ENCODE data around the gene CYP46A1.
"Not testable (repeated sequence)": the region's sequence is repeated elsewhere in the genome, so short reads cannot be mapped to it uniquely, and the experiment has no call there.

CYP46A1 gene

GRCh38 chr14:99758121-99758821, 74.2 kb downstream of the CYP46A1 start:
- Histone ChIP-seq H3K4me3 (ENCODE audit: low read depth, low read length) (no peak overlapping the region), H3K27me3 (ENCODE audit: control insufficient read depth, insufficient read depth, low read length) (no peaks in the 10 kb centered on the region), H3K9ac (ENCODE audit: low read depth, low read length) (peak overlapping the region; percentile 54), H3K4me1 (ENCODE audit: control insufficient read depth, insufficient read depth, low read length) (peaks cover 8% of the 10 kb centered on the region), H3K9me3 (ENCODE audit: control insufficient read depth, insufficient read depth, low read length) (no peaks in the 10 kb centered on the region), H3K36me3 (ENCODE audit: control insufficient read depth, insufficient read depth, low read length) (no peaks in the 10 kb centered on the region)

DNA sequence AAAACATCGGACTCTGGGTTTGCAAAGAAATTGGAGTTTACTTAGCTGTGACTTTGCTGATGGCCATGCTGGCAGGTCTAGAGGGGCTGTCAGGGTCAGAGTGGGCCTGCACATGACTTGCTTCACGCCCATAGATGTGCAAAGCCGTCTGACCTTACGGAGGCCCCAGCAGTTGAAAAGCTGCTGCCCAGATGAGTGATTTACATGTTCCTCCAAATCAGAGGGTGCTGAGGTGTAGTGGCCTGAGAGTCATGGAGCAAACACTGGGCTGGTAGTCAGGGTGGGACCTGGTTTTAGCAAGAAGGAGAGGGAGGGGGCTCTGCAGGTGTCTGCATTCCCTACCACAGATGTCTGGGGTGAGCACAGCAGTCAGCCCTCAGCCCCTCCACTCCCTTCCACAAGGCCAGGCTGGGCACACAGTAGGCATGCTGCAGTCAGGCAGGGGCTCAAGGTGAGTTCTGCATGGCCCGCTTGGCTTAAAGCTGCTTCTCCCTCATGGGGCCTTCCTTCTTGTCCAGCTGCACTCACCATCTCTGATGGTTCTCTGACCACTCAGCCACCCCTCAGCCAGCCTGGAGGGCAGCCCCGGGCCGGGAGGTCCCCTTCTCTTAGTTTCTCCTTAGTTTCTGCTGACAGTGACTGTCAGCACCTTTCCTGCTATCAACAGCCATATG, 74.9 kb downstream of the CYP46A1 start:
- Histone ChIP-seq H3K9me3 (ENCODE audit: control insufficient read depth, insufficient read depth, low read length) (no peaks in the 10 kb centered on the region), H3K4me3 (ENCODE audit: low read depth, low read length) (no peak overlapping the region), H3K36me3 (ENCODE audit: control insufficient read depth, insufficient read depth, low read length) (no peaks in the 10 kb centered on the region), H3K9ac (ENCODE audit: low read depth, low read length) (peak overlapping the region; percentile 54), H3K4me1 (ENCODE audit: control insufficient read depth, insufficient read depth, low read length) (peaks cover 8% of the 10 kb centered on the region), H3K27me3 (ENCODE audit: control insufficient read depth, insufficient read depth, low read length) (no peaks in the 10 kb centered on the region)

DNA sequence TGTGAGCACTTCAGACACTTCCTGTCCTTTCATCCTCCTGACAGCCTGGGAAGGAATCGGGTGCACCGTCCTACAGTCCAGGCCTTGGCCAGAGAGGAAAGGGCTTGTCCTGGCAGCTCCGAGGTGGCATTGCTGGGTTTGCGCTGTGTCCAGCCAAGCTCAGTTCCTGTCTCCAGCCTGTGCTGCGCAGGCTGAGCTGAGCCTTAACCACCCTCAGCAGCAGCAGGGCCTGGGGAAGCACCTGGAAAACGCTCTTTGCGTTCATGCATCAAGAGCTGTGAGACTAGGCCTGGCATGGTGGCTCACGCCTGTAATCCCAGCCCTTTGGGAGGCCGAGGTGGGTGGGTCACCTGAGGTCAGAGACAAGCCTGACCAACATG, 75.4 kb downstream of the CYP46A1 start:
- Histone ChIP-seq H3K9me3 (ENCODE audit: control insufficient read depth, insufficient read depth, low read length) (no peaks in the 10 kb centered on the region), H3K36me3 (ENCODE audit: control insufficient read depth, insufficient read depth, low read length) (no peaks in the 10 kb centered on the region), H3K4me3 (ENCODE audit: low read depth, low read length) (no peak overlapping the region), H3K4me1 (ENCODE audit: control insufficient read depth, insufficient read depth, low read length) (peaks cover 8% of the 10 kb centered on the region), H3K9ac (ENCODE audit: low read depth, low read length) (no peak overlapping the region), H3K27me3 (ENCODE audit: control insufficient read depth, insufficient read depth, low read length) (no peaks in the 10 kb centered on the region)

DNA sequence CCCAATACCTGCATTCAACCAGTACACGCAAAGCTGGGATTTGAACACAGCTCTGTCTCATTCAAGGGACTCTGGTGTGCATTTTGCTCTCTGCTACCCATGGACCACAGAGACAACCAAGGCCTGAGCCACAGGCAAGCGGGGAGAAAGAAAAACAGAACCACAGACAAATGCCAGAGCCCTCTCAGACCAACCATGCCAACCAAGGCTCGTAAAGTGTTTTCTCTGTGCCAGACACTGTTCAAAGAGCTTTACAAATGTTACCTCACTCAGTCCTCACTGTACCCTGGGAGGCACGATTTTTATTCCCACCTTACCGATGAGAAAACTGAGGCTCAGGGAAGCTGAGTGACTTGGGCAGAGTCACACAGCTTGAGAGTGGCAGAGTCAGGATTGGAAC, 76.7 kb downstream of the CYP46A1 start:
- Histone ChIP-seq H3K9ac (ENCODE audit: low read depth, low read length) (no peak overlapping the region), H3K9me3 (ENCODE audit: control insufficient read depth, insufficient read depth, low read length) (no peaks in the 10 kb centered on the region), H3K4me1 (ENCODE audit: control insufficient read depth, insufficient read depth, low read length) (peaks cover 8% of the 10 kb centered on the region), H3K27me3 (ENCODE audit: control insufficient read depth, insufficient read depth, low read length) (no peaks in the 10 kb centered on the region), H3K36me3 (ENCODE audit: control insufficient read depth, insufficient read depth, low read length) (no peaks in the 10 kb centered on the region), H3K4me3 (ENCODE audit: low read depth, low read length) (no peak overlapping the region)

- not testable (repeated sequence) for H3K9me3 ChIP-seq (ENCODE audit: control insufficient read depth, insufficient read depth, low read length); H3K27me3 ChIP-seq (ENCODE audit: control insufficient read depth, insufficient read depth, low read length); H3K9ac ChIP-seq (ENCODE audit: low read depth, low read length); H3K4me1 ChIP-seq (ENCODE audit: control insufficient read depth, insufficient read depth, low read length); H3K4me3 ChIP-seq (ENCODE audit: low read depth, low read length); H3K36me3 ChIP-seq (ENCODE audit: control insufficient read depth, insufficient read depth, low read length)
Observed at GRCh38 chr14:99762911-99763310, 78.8 kb downstream of the CYP46A1 start.

DNA sequence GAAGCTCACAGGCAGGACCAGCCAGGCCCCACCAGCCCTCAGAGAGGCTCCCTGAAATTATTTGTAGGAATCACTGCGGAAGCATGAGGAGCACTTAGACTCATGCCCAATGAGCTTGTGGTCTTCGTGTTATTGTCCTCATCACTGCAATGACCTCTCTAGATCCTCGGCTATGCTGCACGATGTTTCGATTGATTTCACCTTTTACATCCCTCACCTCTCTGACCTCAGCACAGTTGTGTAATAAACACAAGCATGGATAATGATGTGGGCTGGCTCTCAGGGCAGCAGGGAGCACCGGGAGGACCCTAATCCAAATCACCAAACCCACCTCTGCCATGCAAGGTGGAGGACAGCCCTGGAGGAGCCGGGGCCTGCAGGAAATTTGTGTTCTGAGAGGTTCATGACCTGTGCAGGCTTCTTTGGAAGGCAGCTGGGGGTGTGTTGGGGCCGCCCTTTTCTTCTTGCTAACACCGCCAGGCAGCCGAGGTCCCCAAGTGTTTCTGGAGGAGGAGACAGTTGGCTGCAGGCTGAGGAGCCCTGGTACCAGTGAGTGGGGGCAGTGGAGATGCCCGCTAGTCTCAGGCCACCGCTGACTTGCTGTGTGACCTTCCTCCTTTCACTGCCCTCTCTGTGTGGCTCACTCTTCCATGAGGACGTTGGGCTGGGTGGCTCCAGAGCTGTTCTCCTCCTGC, 79.6 kb downstream of the CYP46A1 start:
- H3K27me3 ChIP-seq (ENCODE audit: control insufficient read depth, insufficient read depth, low read length), result no peaks in the 10 kb centered on the region
- H3K36me3 ChIP-seq (ENCODE audit: control insufficient read depth, insufficient read depth, low read length), result no peaks in the 10 kb centered on the region
- H3K9me3 ChIP-seq (ENCODE audit: control insufficient read depth, insufficient read depth, low read length), result no peaks in the 10 kb centered on the region
- no peak overlapping the region for H3K4me3 ChIP-seq (ENCODE audit: low read depth, low read length)
- peaks cover 4% of the 10 kb centered on the region for H3K4me1 ChIP-seq (ENCODE audit: control insufficient read depth, insufficient read depth, low read length)
- no peak overlapping the region for H3K9ac ChIP-seq (ENCODE audit: low read depth, low read length)

GRCh38 chr14:99764222-99764706, 80.2 kb downstream of the CYP46A1 start:
- Histone ChIP-seq H3K27me3 (ENCODE audit: control insufficient read depth, insufficient read depth, low read length) (no peaks in the 10 kb centered on the region), H3K36me3 (ENCODE audit: control insufficient read depth, insufficient read depth, low read length) (no peaks in the 10 kb centered on the region), H3K9ac (ENCODE audit: low read depth, low read length) (no peak overlapping the region), H3K4me1 (ENCODE audit: control insufficient read depth, insufficient read depth, low read length) (no peaks in the 10 kb centered on the region), H3K9me3 (ENCODE audit: control insufficient read depth, insufficient read depth, low read length) (no peaks in the 10 kb centered on the region), H3K4me3 (ENCODE audit: low read depth, low read length) (no peak overlapping the region)

DNA sequence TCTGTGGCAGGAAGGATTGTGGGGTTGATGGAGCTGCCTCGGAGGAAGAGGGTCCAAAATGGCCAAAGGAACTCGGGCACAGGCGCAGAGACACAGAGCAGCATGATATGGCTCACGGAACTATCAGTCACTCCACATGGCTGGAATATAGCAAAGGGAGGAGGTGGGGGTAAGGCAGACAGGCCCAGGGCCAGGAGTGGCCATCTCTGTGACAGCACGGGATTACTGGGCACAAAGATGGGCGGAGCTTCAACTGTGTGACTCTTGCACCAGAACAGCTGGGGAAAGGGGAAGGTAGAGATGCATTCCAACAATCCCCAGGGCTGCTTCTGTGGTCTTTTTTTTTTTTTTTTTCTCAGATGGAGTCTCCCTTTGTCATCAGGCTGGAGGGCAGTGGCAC, 84.3 kb downstream of the CYP46A1 start:
- H3K9ac ChIP-seq (ENCODE audit: low read depth, low read length), result no peak overlapping the region
- H3K36me3 ChIP-seq (ENCODE audit: control insufficient read depth, insufficient read depth, low read length), result no peaks in the 10 kb centered on the region
- H3K9me3 ChIP-seq (ENCODE audit: control insufficient read depth, insufficient read depth, low read length), result no peaks in the 10 kb centered on the region
- H3K4me3 ChIP-seq (ENCODE audit: low read depth, low read length), result no peak overlapping the region
- no peaks in the 10 kb centered on the region for H3K27me3 ChIP-seq (ENCODE audit: control insufficient read depth, insufficient read depth, low read length)
- H3K4me1 ChIP-seq (ENCODE audit: control insufficient read depth, insufficient read depth, low read length), result peaks cover 11% of the 10 kb centered on the region

GRCh38 chr14:99769123-99769522, 85.0 kb downstream of the CYP46A1 start:
- H3K9ac ChIP-seq (ENCODE audit: low read depth, low read length), result no peak overlapping the region
- no peaks in the 10 kb centered on the region for H3K27me3 ChIP-seq (ENCODE audit: control insufficient read depth, insufficient read depth, low read length)
- peaks cover 14% of the 10 kb centered on the region for H3K4me1 ChIP-seq (ENCODE audit: control insufficient read depth, insufficient read depth, low read length)
- no peaks in the 10 kb centered on the region for H3K36me3 ChIP-seq (ENCODE audit: control insufficient read depth, insufficient read depth, low read length)
- no peak overlapping the region for H3K4me3 ChIP-seq (ENCODE audit: low read depth, low read length)
- H3K9me3 ChIP-seq (ENCODE audit: control insufficient read depth, insufficient read depth, low read length), result no peaks in the 10 kb centered on the region

DNA sequence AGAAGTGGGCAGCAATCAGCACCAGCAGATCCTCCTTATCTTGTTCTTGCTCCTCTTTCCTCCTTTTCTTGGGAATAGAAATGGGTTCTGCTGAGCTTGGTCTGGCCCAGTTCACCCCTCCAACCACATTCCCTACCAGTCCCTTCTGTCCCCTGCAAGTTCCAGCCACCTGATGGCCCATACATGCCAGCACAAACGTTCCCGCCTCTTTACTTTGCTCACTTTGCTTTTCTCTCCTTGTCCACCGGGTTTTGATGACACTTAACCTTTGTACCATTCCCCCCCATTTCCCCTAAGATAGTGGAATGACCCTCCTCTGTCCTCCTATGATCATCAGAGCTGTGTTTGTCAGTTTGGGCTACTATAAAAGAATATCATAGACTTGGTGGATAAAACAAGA, 85.7 kb downstream of the CYP46A1 start:
- H3K9ac ChIP-seq (ENCODE audit: low read depth, low read length), result no peak overlapping the region
- no peaks in the 10 kb centered on the region for H3K27me3 ChIP-seq (ENCODE audit: control insufficient read depth, insufficient read depth, low read length)
- no peak overlapping the region for H3K4me3 ChIP-seq (ENCODE audit: low read depth, low read length)
- H3K9me3 ChIP-seq (ENCODE audit: control insufficient read depth, insufficient read depth, low read length), result no peaks in the 10 kb centered on the region
- peaks cover 20% of the 10 kb centered on the region for H3K4me1 ChIP-seq (ENCODE audit: control insufficient read depth, insufficient read depth, low read length)
- H3K36me3 ChIP-seq (ENCODE audit: control insufficient read depth, insufficient read depth, low read length), result no peaks in the 10 kb centered on the region

- H3K9ac ChIP-seq (ENCODE audit: low read depth, low read length), result no peak overlapping the region
- H3K4me1 ChIP-seq (ENCODE audit: control insufficient read depth, insufficient read depth, low read length), result peaks cover 26% of the 10 kb centered on the region
- H3K36me3 ChIP-seq (ENCODE audit: control insufficient read depth, insufficient read depth, low read length), result no peaks in the 10 kb centered on the region
- no peaks in the 10 kb centered on the region for H3K9me3 ChIP-seq (ENCODE audit: control insufficient read depth, insufficient read depth, low read length)
- no peaks in the 10 kb centered on the region for H3K27me3 ChIP-seq (ENCODE audit: control insufficient read depth, insufficient read depth, low read length)
- H3K4me3 ChIP-seq (ENCODE audit: low read depth, low read length), result no peak overlapping the region
Observed at GRCh38 chr14:99772371-99773283, 88.5 kb downstream of the CYP46A1 start.

Measured in iPS-15b (cell line).